ENCODE results near the gene HMOX2.

The HMOX2 gene

GRCh38 chr16:4465977-4466779 is 10.0 kb upstream of the HMOX2 start:
- DNase-seq: peak; percentile 82

- no peak for DNase-seq
Observed at GRCh38 chr16:4467916-4468315, 8.3 kb upstream of the HMOX2 start.

GRCh38 chr16:4468972-4469371 is 7.2 kb upstream of the HMOX2 start:
- DNase-seq: no peak

GRCh38 chr16:4471869-4472268 is 4.3 kb upstream of the HMOX2 start:
- DNase-seq: no peak

- no peak for DNase-seq
Observed at GRCh38 chr16:4472880-4473279, 3.3 kb upstream of the HMOX2 start.

GRCh38 chr16:4474192-4474961 is 1.8 kb upstream of the HMOX2 start, which contains the start of gene NMRAL1:
TSS of gene NMRAL1 (minus strand) at chr16:4474625. CDS start at chr16:4474132, 493 bp downstream.
- peak; percentile 92 for DNase-seq

- peak; percentile 44 for DNase-seq
Observed at GRCh38 chr16:4477966-4478365, 1.8 kb downstream of the HMOX2 start.

GRCh38 chr16:4481526-4481925 is 5.3 kb downstream of the HMOX2 start:
- no peak for DNase-seq

GRCh38 chr16:4481963-4482362 is 5.8 kb downstream of the HMOX2 start:
- DNase-seq: no peak

GRCh38 chr16:4486126-4486893 is 10.1 kb downstream of the HMOX2 start:
- DNase-seq: no peak

GRCh38 chr16:4487955-4488498 is 11.8 kb downstream of the HMOX2 start:
- no peak for DNase-seq

GRCh38 chr16:4488499-4488967 is 12.3 kb downstream of the HMOX2 start:
- peak; percentile 69 for DNase-seq

- no peak for DNase-seq
Observed at GRCh38 chr16:4489030-4489429, 12.8 kb downstream of the HMOX2 start.

GRCh38 chr16:4491898-4492297 is 15.7 kb downstream of the HMOX2 start:
- no peak for DNase-seq

- DNase-seq: no peak
Observed at GRCh38 chr16:4494746-4495490, 18.7 kb downstream of the HMOX2 start.

GRCh38 chr16:4495766-4496165 is 19.6 kb downstream of the HMOX2 start:
- DNase-seq: no peak

GRCh38 chr16:4496305-4496704 is 20.1 kb downstream of the HMOX2 start:
- no peak for DNase-seq

GRCh38 chr16:4498546-4499195 is 22.5 kb downstream of the HMOX2 start:
- DNase-seq: no peak

GRCh38 chr16:4499196-4499555 is 23.0 kb downstream of the HMOX2 start:
- DNase-seq: no peak

GRCh38 chr16:4500272-4500671 is 24.1 kb downstream of the HMOX2 start:
- no peak for DNase-seq

GRCh38 chr16:4501071-4501478 is 24.9 kb downstream of the HMOX2 start:
- DNase-seq: no peak

Data from CD4-positive, alpha-beta T cell treated with Interleukin-17A for 1 hour (primary cell).